HEK293 (cell line): ENCODE data around the gene GLTP.

Experiments
- BCL11B ChIP-seq: fragments of 450-650 bp; formaldehyde crosslinking; IDR thresholded peaks from 2 replicates; pipeline ENCODE4 v1.5.1; 2016; ENCODE audit warnings: low read depth, missing biosample characterization, missing genetic modification characterization
- IKZF3 ChIP-seq: fragments of 450-650 bp; IDR thresholded peaks from 2 replicates; pipeline ENCODE4 v1.5.0; 2018; ENCODE audit warnings: missing biosample characterization, mild to moderate bottlenecking, missing genetic modification characterization, moderate library complexity
- KLF8 ChIP-seq: fragments of 450-650 bp; formaldehyde crosslinking; IDR thresholded peaks from 2 replicates; pipeline ENCODE4 v1.5.1; 2016; ENCODE audit warnings: missing biosample characterization, missing genetic modification characterization
- SALL2 ChIP-seq: fragments of 450-650 bp; formaldehyde crosslinking; IDR thresholded peaks from 2 replicates; pipeline ENCODE4 v1.5.0; 2017; ENCODE audit warnings: missing biosample characterization, mild to moderate bottlenecking, missing genetic modification characterization, borderline replicate concordance
- SCRT2 ChIP-seq: fragments of 450-650 bp; formaldehyde crosslinking; IDR thresholded peaks from 2 replicates; pipeline ENCODE4 v1.5.1; 2016; ENCODE audit warnings: missing biosample characterization, missing genetic modification characterization
- SP2 ChIP-seq: fragments of 450-650 bp; formaldehyde crosslinking; IDR thresholded peaks from 2 replicates; pipeline ENCODE4 v1.5.1; 2016; ENCODE audit warnings: missing biosample characterization, missing genetic modification characterization
- SP7 ChIP-seq: fragments of 450-650 bp; formaldehyde crosslinking; IDR thresholded peaks from 2 replicates; pipeline ENCODE4 v1.5.1; 2016; ENCODE audit warnings: missing biosample characterization, missing genetic modification characterization
- YY2 ChIP-seq: fragments of 450-650 bp; formaldehyde crosslinking; IDR thresholded peaks from 2 replicates; pipeline ENCODE4 v1.5.1; 2016; ENCODE audit warnings: missing biosample characterization, missing genetic modification characterization
- ZBTB1 ChIP-seq: fragments of 450-650 bp; formaldehyde crosslinking; IDR thresholded peaks from 2 replicates; pipeline ENCODE4 v1.5.1; 2016; ENCODE audit warnings: missing biosample characterization, missing genetic modification characterization
- ZBTB8A ChIP-seq: fragments of 450-650 bp; formaldehyde crosslinking; IDR thresholded peaks from 2 replicates; pipeline ENCODE4 v1.5.1; 2016; ENCODE audit warnings: missing biosample characterization, missing genetic modification characterization
- ZEB2 ChIP-seq: fragments of 450-650 bp; formaldehyde crosslinking; IDR thresholded peaks from 2 replicates; pipeline ENCODE4 v1.5.1; 2016; ENCODE audit warnings: missing biosample characterization, missing genetic modification characterization
- ZFP69B ChIP-seq: fragments of 450-650 bp; formaldehyde crosslinking; IDR thresholded peaks from 2 replicates; pipeline ENCODE4 v1.5.1; 2016; ENCODE audit warnings: missing biosample characterization, missing genetic modification characterization
- ZIC2 ChIP-seq: fragments of 450-650 bp; formaldehyde crosslinking; IDR thresholded peaks from 2 replicates; pipeline ENCODE4 v1.5.1; 2016; ENCODE audit warnings: missing biosample characterization, missing genetic modification characterization
- ZNF16 ChIP-seq: fragments of 450-650 bp; formaldehyde crosslinking; IDR thresholded peaks from 2 replicates; pipeline ENCODE4 v1.5.1; 2016; ENCODE audit warnings: low read depth, missing biosample characterization, missing genetic modification characterization
- ZNF24 ChIP-seq: fragments of 450-650 bp; formaldehyde crosslinking; IDR thresholded peaks from 2 replicates; pipeline ENCODE4 v1.5.1; 2016; ENCODE audit warnings: missing biosample characterization, missing genetic modification characterization
- ZNF394 ChIP-seq: fragments of 450-650 bp; formaldehyde crosslinking; IDR thresholded peaks from 2 replicates; pipeline ENCODE4 v1.5.1; 2016; ENCODE audit warnings: missing biosample characterization, missing genetic modification characterization, mild to moderate bottlenecking, moderate library complexity, borderline replicate concordance
- ZNF530 ChIP-seq: fragments of 450-650 bp; formaldehyde crosslinking; IDR thresholded peaks from 2 replicates; pipeline ENCODE4 v1.5.1; 2016; ENCODE audit warnings: low read depth, missing biosample characterization, missing genetic modification characterization
- ZNF560 ChIP-seq: fragments of 450-650 bp; formaldehyde crosslinking; IDR thresholded peaks from 2 replicates; pipeline ENCODE4 v1.5.1; 2017; ENCODE audit warnings: missing biosample characterization, missing genetic modification characterization, borderline replicate concordance
- ZNF600 ChIP-seq: fragments of 450-650 bp; formaldehyde crosslinking; IDR thresholded peaks from 2 replicates; pipeline ENCODE4 v1.5.1; 2016; ENCODE audit warnings: missing biosample characterization, missing genetic modification characterization
- ZNF626 ChIP-seq: fragments of 450-650 bp; sonication (Bioruptor Pico); formaldehyde crosslinking; IDR thresholded peaks from 2 replicates; pipeline ENCODE4 v1.5.1; 2018; ENCODE audit warnings: missing biosample characterization, missing genetic modification characterization, inconsistent platforms
- ZNF664 ChIP-seq: fragments of 450-650 bp; formaldehyde crosslinking; IDR thresholded peaks from 2 replicates; pipeline ENCODE4 v1.5.1; 2016; ENCODE audit warnings: missing biosample characterization, missing genetic modification characterization
- ZNF768 ChIP-seq: fragments of 450-650 bp; formaldehyde crosslinking; IDR thresholded peaks from 2 replicates; pipeline ENCODE4 v1.5.1; 2018; ENCODE audit warnings: missing biosample characterization, mild to moderate bottlenecking, missing genetic modification characterization
- TF ChIP-seq, protein P1 (sequence below): fragments of 450-650 bp; formaldehyde crosslinking; IDR thresholded peaks from 2 replicates; pipeline ENCODE4 v1.5.1; 2016; ENCODE audit warnings: missing biosample characterization, missing genetic modification characterization
- TF ChIP-seq, protein P2 (sequence below): fragments of 450-650 bp; formaldehyde crosslinking; IDR thresholded peaks from 2 replicates; pipeline ENCODE4 v1.5.1; 2017; ENCODE audit warnings: missing biosample characterization, missing genetic modification characterization
- TF ChIP-seq, protein P3 (sequence below): fragments of 450-650 bp; formaldehyde crosslinking; IDR thresholded peaks from 2 replicates; pipeline ENCODE4; 2016; ENCODE audit warnings: missing biosample characterization, missing genetic modification characterization
- TF ChIP-seq, protein P4 (sequence below): fragments of 450-650 bp; formaldehyde crosslinking; IDR thresholded peaks from 2 replicates; pipeline ENCODE4 v1.5.1; 2016; ENCODE audit warnings: missing biosample characterization, missing genetic modification characterization
- TF ChIP-seq, protein P5 (sequence below): fragments of 450-650 bp; formaldehyde crosslinking; IDR thresholded peaks from 2 replicates; pipeline ENCODE4 v1.5.1; 2017; ENCODE audit warnings: missing biosample characterization, missing genetic modification characterization
- TF ChIP-seq, protein P6 (sequence below): fragments of 450-650 bp; formaldehyde crosslinking; IDR thresholded peaks from 2 replicates; pipeline ENCODE4 v1.5.1; 2016; ENCODE audit warnings: missing biosample characterization, missing genetic modification characterization, borderline replicate concordance

Gene GLTP

DNA sequence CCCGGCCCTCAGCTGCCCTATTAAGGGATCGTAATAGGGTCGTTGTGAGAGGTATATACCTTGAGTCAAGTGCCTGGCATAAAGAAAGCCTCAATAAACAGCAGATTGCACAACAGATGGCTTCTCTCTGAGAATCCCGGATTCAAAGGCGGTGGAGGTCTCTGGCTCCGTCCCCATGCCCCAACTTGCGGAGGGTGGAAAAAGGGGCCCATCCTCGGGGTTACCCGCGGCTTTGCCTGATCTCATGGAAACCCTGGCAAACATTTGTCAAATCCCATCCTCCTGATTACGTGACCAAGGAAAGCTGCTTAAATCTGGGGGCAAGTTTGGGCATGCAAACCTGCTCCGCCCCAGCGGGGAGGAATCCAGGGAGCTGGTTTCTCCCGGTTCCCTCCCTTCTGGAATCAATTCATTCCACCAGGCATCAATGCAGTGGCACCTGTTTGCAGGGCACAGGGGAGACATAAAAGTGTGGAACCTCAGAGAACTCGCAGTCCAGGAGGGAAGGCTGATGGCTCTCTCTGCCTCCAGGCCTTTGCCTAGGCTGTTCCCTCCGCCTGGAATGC lies 59.4 kb downstream of the GLTP start (continued):
- TF ChIP-seq ZNF560 (tag by site-specific recombination) (no peak), ZFP69B (tag by site-specific recombination) (0 out of 2 replicates have a peak, but pooled peaks have one; percentile 11), SALL2 (tag by site-specific recombination) (no peak), ZNF16 (no peak), IKZF3 (tag by site-specific recombination) (peak; percentile 46; the same call in 1 of the 2 replicates), BCL11B (tag by site-specific recombination) (no peak), ZNF530 (tag by site-specific recombination) (no peak), ZNF664 (tag by site-specific recombination) (0 out of 2 replicates have a peak, but pooled peaks have one; percentile 7), ZNF768 (no peak), ZNF394 (tag by site-specific recombination) (peak; percentile 4; the same call in 1 of the 2 replicates), SP2 (0 out of 2 replicates have a peak, but pooled peaks have one; percentile 13), ZNF626 (tag by site-specific recombination) (no peak), ZNF24 (peak; percentile 56; the same call in 1 of the 2 replicates), ZBTB1 (no peak), SCRT2 (tag by site-specific recombination) (peak; percentile 98), ZNF600 (tag by site-specific recombination) (0 out of 2 replicates have a peak, but pooled peaks have one; percentile 38), YY2 (tag by site-specific recombination) (no peak), SP7 (tag by site-specific recombination) (peak; percentile 80), ZEB2 (tag by site-specific recombination) (peak; percentile 42; the same call in 1 of the 2 replicates), ZIC2 (tag by site-specific recombination) (peak; percentile 77), KLF8 (tag by site-specific recombination) (peak; percentile 59; the same call in 1 of the 2 replicates), ZBTB8A (tag by site-specific recombination) (peak; percentile 65)
- TF ChIP-seq, protein P1, sequence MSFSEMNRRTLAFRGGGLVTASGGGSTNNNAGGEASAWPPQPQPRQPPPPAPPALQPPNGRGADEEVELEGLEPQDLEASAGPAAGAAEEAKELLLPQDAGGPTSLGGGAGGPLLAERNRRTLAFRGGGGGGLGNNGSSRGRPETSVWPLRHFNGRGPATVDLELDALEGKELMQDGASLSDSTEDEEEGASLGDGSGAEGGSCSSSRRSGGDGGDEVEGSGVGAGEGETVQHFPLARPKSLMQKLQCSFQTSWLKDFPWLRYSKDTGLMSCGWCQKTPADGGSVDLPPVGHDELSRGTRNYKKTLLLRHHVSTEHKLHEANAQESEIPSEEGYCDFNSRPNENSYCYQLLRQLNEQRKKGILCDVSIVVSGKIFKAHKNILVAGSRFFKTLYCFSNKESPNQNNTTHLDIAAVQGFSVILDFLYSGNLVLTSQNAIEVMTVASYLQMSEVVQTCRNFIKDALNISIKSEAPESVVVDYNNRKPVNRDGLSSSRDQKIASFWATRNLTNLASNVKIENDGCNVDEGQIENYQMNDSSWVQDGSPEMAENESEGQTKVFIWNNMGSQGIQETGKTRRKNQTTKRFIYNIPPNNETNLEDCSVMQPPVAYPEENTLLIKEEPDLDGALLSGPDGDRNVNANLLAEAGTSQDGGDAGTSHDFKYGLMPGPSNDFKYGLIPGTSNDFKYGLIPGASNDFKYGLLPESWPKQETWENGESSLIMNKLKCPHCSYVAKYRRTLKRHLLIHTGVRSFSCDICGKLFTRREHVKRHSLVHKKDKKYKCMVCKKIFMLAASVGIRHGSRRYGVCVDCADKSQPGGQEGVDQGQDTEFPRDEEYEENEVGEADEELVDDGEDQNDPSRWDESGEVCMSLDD (tag by site-specific recombination): 0 out of 2 replicates have a peak, but pooled peaks have one; percentile 36
- TF ChIP-seq, protein P2, sequence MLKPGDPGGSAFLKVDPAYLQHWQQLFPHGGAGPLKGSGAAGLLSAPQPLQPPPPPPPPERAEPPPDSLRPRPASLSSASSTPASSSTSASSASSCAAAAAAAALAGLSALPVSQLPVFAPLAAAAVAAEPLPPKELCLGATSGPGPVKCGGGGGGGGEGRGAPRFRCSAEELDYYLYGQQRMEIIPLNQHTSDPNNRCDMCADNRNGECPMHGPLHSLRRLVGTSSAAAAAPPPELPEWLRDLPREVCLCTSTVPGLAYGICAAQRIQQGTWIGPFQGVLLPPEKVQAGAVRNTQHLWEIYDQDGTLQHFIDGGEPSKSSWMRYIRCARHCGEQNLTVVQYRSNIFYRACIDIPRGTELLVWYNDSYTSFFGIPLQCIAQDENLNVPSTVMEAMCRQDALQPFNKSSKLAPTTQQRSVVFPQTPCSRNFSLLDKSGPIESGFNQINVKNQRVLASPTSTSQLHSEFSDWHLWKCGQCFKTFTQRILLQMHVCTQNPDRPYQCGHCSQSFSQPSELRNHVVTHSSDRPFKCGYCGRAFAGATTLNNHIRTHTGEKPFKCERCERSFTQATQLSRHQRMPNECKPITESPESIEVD (tag by site-specific recombination): no peak
- TF ChIP-seq, protein P3, sequence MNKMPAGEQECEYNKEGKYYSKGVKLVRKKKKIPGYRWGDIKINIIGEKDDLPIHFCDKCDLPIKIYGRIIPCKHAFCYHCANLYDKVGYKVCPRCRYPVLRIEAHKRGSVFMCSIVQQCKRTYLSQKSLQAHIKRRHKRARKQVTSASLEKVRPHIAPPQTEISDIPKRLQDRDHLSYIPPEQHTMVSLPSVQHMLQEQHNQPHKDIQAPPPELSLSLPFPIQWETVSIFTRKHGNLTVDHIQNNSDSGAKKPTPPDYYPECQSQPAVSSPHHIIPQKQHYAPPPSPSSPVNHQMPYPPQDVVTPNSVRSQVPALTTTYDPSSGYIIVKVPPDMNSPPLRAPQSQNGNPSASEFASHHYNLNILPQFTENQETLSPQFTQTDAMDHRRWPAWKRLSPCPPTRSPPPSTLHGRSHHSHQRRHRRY (tag by site-specific recombination): no peak
- TF ChIP-seq, protein P4, sequence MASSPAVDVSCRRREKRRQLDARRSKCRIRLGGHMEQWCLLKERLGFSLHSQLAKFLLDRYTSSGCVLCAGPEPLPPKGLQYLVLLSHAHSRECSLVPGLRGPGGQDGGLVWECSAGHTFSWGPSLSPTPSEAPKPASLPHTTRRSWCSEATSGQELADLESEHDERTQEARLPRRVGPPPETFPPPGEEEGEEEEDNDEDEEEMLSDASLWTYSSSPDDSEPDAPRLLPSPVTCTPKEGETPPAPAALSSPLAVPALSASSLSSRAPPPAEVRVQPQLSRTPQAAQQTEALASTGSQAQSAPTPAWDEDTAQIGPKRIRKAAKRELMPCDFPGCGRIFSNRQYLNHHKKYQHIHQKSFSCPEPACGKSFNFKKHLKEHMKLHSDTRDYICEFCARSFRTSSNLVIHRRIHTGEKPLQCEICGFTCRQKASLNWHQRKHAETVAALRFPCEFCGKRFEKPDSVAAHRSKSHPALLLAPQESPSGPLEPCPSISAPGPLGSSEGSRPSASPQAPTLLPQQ: peak; percentile 47; the same call in 1 of the 2 replicates
- TF ChIP-seq, protein P5, sequence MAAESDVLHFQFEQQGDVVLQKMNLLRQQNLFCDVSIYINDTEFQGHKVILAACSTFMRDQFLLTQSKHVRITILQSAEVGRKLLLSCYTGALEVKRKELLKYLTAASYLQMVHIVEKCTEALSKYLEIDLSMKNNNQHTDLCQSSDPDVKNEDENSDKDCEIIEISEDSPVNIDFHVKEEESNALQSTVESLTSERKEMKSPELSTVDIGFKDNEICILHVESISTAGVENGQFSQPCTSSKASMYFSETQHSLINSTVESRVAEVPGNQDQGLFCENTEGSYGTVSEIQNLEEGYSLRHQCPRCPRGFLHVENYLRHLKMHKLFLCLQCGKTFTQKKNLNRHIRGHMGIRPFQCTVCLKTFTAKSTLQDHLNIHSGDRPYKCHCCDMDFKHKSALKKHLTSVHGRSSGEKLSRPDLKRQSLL: no peak
- TF ChIP-seq, protein P6, sequence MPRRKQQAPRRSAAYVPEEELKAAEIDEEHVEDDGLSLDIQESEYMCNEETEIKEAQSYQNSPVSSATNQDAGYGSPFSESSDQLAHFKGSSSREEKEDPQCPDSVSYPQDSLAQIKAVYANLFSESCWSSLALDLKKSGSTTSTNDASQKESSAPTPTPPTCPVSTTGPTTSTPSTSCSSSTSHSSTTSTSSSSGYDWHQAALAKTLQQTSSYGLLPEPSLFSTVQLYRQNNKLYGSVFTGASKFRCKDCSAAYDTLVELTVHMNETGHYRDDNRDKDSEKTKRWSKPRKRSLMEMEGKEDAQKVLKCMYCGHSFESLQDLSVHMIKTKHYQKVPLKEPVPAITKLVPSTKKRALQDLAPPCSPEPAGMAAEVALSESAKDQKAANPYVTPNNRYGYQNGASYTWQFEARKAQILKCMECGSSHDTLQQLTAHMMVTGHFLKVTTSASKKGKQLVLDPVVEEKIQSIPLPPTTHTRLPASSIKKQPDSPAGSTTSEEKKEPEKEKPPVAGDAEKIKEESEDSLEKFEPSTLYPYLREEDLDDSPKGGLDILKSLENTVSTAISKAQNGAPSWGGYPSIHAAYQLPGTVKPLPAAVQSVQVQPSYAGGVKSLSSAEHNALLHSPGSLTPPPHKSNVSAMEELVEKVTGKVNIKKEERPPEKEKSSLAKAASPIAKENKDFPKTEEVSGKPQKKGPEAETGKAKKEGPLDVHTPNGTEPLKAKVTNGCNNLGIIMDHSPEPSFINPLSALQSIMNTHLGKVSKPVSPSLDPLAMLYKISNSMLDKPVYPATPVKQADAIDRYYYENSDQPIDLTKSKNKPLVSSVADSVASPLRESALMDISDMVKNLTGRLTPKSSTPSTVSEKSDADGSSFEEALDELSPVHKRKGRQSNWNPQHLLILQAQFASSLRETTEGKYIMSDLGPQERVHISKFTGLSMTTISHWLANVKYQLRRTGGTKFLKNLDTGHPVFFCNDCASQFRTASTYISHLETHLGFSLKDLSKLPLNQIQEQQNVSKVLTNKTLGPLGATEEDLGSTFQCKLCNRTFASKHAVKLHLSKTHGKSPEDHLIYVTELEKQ (tag by site-specific recombination): 0 out of 2 replicates have a peak, but pooled peaks have one; percentile 37
